SJCRH30 (cell line): ENCODE data around the gene TTYH2. TPM values are rescaled to one million over a fixed set of nuclear protein-coding genes. Genes with fewer than 3 reads are reported as not detected.
"Not testable (repeated sequence)": the region's sequence is repeated elsewhere in the genome, so short reads cannot be mapped to it uniquely, and the experiment has no call there.

Experiments
- DNase-seq, 2 experiments: peaks; one replicate each; pipeline ENCODE4 v3.0.0-alpha.2; 2015 to 2020
- H3K27ac ChIP-seq: fragments of 250-450 bp; sonication (Bioruptor Pico); 2 replicates; pipeline ENCODE4 v1.5.1; 2020; ENCODE audit warnings: mild to moderate bottlenecking, moderate library complexity
- H3K27me3 ChIP-seq: fragments of 250-450 bp; sonication (Bioruptor Pico); 2 replicates; pipeline ENCODE4 v1.5.1; 2020; ENCODE audit warnings: mild to moderate bottlenecking, moderate library complexity
- H3K36me3 ChIP-seq: fragments of 250-450 bp; sonication (Bioruptor Pico); 2 replicates; pipeline ENCODE4 v1.5.1; 2020; ENCODE audit warnings: mild to moderate bottlenecking, moderate library complexity
- H3K4me1 ChIP-seq: fragments of 250-450 bp; sonication (Bioruptor Pico); 2 replicates; pipeline ENCODE4 v1.5.1; 2020; ENCODE audit warnings: mild to moderate bottlenecking, moderate library complexity
- H3K4me3 ChIP-seq: fragments of 250-450 bp; sonication (Bioruptor Pico); 2 replicates; pipeline ENCODE4 v1.5.1; 2020; ENCODE audit warnings: mild to moderate bottlenecking, moderate library complexity
- H3K9me3 ChIP-seq: fragments of 250-450 bp; sonication (Bioruptor Pico); replicated peaks from 2 replicates; pipeline ENCODE4 v1.5.1; 2020; ENCODE audit warnings: mild to moderate bottlenecking, moderate library complexity
- total RNA-seq: library from RNA; depleted of rRNA; stranded (reverse); fragments of >200 nt; shearing (Covaris generic); gene quantifications from 2 replicates; pipeline ENCODE4 v1.2.3, GENCODE V29; 2014

TTYH2 gene
- total RNA-seq, 1 experiment from 2014 or later, result 45.8 TPM

DNA sequence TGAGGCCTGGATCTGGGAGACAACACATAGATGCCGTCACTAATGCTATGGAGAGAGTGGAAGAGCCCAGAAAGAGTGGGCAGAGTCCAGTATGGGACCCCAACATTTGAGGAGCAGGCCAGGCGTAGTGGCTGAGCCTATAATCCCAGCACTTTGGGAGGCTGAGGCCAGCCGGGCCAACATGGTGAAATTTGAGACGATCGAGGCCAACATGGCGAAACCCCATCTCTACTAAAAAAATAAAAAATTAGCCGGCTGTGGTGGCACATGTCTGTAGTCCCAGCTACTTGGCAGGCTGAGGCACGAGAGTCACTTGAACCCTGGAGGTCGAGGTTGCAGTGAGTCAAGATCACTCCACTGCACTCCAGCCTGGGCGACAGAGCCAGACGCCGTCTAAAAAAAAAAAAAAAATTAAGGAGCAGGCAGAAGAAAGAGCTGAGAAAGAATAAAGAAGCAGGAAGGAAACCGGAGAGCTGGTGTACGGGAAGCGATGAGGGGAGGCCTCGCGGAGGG is 54.7 kb downstream of the TTYH2 start:
- Histone ChIP-seq H3K27me3 (no peaks in the 10 kb centered on the region), H3K4me3 (no peak overlapping the region), H3K4me1 (peaks cover 23% of the 10 kb centered on the region), H3K36me3 (no peaks in the 10 kb centered on the region), H3K27ac (no peak overlapping the region), H3K9me3 (no peaks in the 10 kb centered on the region)
- DNase-seq, result peak in 1 of 2 experiments; percentile 54

DNA sequence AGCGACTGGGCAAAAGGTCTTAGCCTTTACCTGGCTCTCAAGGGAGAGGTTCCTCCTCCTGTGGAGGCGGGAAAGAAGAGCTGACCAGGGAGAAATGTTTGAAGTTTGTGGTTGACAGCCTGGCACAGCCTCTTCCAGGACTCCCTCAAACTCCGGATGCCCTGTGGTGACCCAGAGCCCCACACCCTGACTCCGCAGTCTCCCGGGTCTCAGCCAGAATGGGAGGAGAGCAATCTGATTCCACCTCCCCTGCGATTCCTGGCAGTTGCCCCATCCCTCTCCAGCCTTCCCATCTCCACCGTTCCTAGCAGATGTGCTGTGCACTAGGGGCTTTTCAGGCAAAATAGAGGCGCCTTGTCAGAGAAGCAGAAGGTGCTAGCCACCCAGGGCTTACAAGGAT is 55.2 kb downstream of the TTYH2 start:
- no peak overlapping the region for H3K4me3 ChIP-seq
- peak in 1 of 2 experiments; percentile 46 for DNase-seq
- H3K9me3 ChIP-seq, result no peaks in the 10 kb centered on the region
- H3K4me1 ChIP-seq, result peaks cover 26% of the 10 kb centered on the region
- no peak overlapping the region for H3K27ac ChIP-seq
- no peaks in the 10 kb centered on the region for H3K36me3 ChIP-seq
- H3K27me3 ChIP-seq, result no peaks in the 10 kb centered on the region

DNA sequence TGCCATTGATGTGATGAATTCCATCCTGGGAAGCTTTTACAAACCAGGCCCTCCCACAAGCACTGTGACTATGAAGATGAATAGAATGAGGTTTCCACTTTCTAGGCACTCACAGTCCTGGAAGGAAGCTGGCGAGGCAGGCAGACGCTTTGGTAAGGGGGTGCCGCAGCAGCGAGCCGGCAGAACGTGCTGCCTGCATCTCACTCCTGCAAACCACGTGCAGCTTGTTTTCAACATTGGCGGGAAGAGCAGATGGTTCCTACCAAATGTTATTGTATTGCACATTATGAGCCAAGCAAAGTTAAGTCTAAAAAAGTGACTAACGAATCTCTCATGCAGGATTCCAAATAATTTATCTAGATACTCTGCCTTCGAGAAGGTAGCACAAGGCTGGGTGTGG is 57.0 kb downstream of the TTYH2 start:
- no peaks in the 10 kb centered on the region for H3K36me3 ChIP-seq
- H3K27me3 ChIP-seq, result peaks cover 5% of the 10 kb centered on the region
- no peak for DNase-seq
- no peak overlapping the region for H3K27ac ChIP-seq
- no peak overlapping the region for H3K4me3 ChIP-seq
- H3K4me1 ChIP-seq, result peaks cover 26% of the 10 kb centered on the region
- H3K9me3 ChIP-seq, result no peaks in the 10 kb centered on the region

DNA sequence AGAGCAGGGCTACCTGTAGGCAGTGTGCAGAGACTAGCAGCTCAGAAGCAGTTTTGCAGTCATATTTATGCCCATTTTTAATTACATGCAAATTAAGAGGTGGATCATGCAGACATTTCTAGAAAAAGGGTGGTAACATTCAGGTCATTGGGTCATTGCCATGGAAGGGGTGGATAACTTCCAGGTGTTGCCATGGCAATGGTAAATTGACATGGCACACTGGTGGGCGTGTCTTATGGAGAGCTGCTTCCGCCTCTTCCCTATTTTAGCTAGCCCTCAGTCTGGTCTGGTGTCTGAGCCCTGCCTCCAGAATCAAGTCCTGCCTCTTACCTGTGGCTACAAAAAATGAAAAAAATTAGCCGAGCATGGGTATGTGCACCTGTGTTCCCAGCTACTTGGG is 57.9 kb downstream of the TTYH2 start:
- Histone ChIP-seq H3K27ac (no peak overlapping the region), H3K9me3 (no peaks in the 10 kb centered on the region), H3K4me1 (peaks cover 26% of the 10 kb centered on the region), H3K36me3 (no peaks in the 10 kb centered on the region), H3K4me3 (no peak overlapping the region), H3K27me3 (peaks cover 12% of the 10 kb centered on the region)
- DNase-seq, result no peak

DNA sequence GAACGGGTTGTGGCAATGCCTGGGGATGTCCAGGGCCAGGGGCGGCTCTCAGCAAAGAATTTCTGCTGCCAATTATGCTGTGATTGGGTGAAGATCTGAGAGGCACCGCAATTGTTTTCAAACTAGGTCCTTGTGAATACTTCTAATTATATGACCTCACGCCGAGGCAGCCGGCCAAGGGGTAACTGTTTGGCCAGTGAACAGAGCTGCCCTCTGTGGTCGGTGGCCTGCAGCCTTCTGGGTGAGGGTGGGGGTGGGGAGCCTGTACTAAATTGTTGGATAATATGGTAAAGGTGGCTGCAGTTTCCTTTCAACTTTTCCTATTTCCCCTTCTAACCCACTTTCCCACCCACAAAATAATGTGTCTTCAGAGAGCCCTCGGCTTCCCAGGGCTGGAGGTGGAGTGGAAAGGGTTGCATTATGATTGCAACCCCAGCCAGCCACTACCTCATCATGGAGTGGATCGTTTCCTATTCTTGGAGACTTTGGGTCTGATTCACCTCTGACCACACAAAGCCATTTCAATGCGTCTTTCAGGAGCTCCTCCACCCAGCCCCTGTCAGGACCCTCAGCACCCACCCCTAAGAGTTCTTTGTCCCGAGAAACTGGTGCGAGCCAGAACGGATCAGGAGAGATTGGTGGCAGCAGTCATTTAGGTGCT is 58.7 kb downstream of the TTYH2 start:
- peaks cover 19% of the 10 kb centered on the region for H3K27me3 ChIP-seq
- no peak overlapping the region for H3K27ac ChIP-seq
- DNase-seq, result peak; percentile 42 to 55

DNA sequence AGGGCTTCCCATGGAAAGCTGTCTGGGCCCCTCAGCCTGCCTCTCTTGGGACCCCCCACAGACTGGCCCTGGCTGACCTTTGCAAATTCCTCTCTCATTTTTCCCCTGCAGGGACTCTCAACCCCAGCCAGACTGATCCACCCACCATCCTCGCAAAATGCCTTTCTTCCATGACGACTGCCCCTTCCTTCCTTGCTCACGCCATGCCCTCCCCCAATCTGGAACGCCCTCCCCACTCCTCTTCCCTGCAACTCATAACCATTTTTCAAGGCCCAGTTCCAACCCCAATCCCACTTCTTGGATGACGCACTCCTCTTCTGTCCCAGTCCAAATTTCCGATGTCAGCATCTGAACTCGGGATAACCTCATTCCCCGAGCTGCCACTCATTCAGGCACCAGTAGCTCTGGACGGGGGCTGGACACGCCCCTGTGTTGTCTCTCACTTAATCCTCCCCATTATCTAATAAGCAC is 59.4 kb downstream of the TTYH2 start:
- Histone ChIP-seq H3K27ac (no peak overlapping the region), H3K27me3 (peaks cover 24% of the 10 kb centered on the region), H3K9me3 (no peaks in the 10 kb centered on the region), H3K4me1 (peaks cover 24% of the 10 kb centered on the region), H3K36me3 (no peaks in the 10 kb centered on the region), H3K4me3 (no peak overlapping the region)
- DNase-seq, result peak in 1 of 2 experiments; percentile 49

More for the DNA sequence above, 58.7 kb downstream of the TTYH2 start:
- H3K4me3 ChIP-seq, result no peak overlapping the region
- H3K4me1 ChIP-seq, result peaks cover 26% of the 10 kb centered on the region
- H3K9me3 ChIP-seq, result no peaks in the 10 kb centered on the region
- H3K36me3 ChIP-seq, result no peaks in the 10 kb centered on the region

DNA sequence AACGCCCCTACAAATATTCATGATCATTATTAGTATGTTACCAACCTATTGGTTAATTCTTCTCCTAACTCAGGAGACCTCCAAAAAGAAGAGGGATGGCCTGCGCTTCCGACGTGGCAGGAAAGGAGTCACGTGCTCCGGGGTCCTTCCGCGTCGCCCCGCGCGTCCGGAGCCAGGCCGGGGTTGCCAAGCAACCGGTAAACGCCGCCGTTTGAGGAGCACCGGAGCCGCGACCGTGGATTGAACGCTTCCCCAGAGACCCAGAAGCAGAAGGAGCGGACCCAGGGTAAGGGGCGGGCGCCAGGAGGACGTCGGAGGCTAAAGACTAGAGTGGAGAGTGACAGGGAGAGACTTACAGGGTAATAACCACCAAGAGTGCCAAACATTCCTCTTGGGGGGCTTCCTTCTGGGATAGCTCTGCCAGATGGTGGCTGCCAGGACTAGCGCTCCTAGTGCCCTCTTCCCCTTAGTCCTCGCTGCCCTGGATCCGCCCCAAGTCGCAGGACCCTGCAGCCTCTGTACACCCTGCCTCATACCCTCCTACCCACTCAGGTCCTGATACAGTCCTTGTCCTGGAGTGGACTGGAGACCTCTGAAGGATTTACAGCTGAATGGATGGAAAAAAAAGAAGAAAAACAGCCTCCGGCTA is 60.8 kb downstream of the TTYH2 start, which contains the start of gene DNAI2:
TSS of gene DNAI2 (plus strand) at position 175 of the 649 bp plus-strand sequence. CDS start 7,584 bp downstream, outside the sequence.
- DNase-seq, result no peak
- H3K27me3 ChIP-seq, result peaks cover 25% of the 10 kb centered on the region
- H3K9me3 ChIP-seq, result no peaks in the 10 kb centered on the region
- H3K36me3 ChIP-seq, result no peaks in the 10 kb centered on the region
- no peak within 1 kb of the TSS for H3K4me3 ChIP-seq
- peaks cover 20% of the 10 kb centered on the region for H3K4me1 ChIP-seq
- H3K27ac ChIP-seq, result no peak within 1 kb of the TSS

DNA sequence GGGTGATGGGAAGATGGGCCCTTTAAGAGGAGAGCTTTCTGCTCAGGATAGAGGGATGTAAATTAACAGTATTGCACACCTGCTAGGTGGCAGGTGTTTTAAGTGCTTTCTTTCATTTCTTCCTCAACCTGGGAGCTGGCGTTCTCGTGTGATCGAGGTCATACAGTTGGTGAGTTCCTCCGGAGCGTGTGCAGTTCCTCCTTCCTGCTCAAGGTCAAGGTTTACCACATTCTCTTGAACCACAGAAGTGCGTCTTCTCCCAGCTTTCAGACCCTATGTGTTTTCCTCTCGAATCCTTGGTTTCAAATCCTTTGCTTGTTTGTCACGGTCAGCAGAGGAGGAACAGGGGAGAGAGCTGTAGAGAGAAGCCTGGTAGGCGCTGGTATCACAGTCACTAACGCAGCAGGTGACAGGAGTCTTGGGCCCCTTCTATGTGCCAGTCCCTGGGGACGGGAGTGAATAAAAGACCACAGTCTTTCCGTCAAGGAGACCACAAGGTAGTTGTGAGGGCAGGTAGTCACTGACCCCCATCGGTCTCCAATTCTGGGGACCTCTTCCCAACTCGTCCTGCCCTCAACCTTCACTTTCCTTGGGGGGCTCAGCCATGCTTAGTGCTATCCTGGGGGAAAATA is 61.5 kb downstream of the TTYH2 start:
- DNase-seq, result no peak
- Histone ChIP-seq H3K36me3 (no peaks in the 10 kb centered on the region), H3K4me3 (no peak overlapping the region), H3K9me3 (no peaks in the 10 kb centered on the region), H3K27me3 (peaks cover 28% of the 10 kb centered on the region), H3K27ac (no peak overlapping the region), H3K4me1 (peaks cover 20% of the 10 kb centered on the region)

DNA sequence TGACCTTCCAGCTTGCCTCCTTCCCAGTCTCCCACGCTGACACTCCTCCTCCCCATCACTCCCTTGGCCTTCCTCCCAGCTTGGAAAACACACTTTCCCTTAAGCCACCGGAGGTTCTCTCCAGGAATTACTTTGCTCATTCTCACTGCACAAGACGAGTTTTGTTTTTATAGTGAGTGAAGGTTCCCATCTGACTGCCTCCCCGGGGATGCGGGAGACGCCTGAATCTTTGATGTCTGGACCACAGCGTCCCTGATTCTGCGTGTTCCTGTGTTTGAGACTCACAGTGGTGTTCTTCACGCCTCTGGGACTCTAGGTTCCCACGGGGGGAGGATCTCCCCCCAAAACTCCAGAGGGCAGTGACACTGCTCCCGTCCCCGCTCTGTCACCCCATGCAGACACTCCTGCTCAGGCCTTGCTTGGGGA is 62.7 kb downstream of the TTYH2 start:
- Histone ChIP-seq H3K4me3 (no peak overlapping the region), H3K4me1 (peaks cover 20% of the 10 kb centered on the region), H3K36me3 (no peaks in the 10 kb centered on the region), H3K9me3 (no peaks in the 10 kb centered on the region), H3K27me3 (peaks cover 28% of the 10 kb centered on the region), H3K27ac (no peak overlapping the region)
- no peak for DNase-seq

DNA sequence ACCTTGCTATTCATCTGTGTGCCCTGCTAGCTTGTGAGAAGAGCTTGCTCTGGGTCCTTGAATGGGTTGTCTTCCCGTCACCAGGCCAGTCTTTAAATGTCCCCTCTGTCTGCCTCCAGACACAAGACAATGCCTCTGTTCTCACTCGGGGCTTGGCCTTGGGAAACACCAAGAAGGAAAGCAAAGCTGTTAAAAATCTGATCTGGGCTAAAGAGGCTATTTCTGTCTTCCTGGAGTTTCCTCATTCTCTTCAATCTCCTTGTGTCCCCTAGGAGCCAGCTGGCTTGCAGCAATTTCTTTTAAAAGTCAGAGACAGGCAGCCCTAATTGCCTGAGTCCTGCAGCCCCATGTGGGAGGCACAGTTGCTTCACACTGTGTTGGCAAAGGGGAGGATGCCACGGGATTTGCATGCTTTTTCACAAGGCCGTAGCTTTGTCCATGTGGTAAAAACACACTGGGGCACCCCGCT is 63.2 kb downstream of the TTYH2 start:
- Histone ChIP-seq H3K4me1 (peaks cover 18% of the 10 kb centered on the region), H3K9me3 (no peaks in the 10 kb centered on the region), H3K27ac (no peak overlapping the region), H3K4me3 (no peak overlapping the region), H3K27me3 (peaks cover 28% of the 10 kb centered on the region), H3K36me3 (no peaks in the 10 kb centered on the region)
- DNase-seq, result no peak

DNA sequence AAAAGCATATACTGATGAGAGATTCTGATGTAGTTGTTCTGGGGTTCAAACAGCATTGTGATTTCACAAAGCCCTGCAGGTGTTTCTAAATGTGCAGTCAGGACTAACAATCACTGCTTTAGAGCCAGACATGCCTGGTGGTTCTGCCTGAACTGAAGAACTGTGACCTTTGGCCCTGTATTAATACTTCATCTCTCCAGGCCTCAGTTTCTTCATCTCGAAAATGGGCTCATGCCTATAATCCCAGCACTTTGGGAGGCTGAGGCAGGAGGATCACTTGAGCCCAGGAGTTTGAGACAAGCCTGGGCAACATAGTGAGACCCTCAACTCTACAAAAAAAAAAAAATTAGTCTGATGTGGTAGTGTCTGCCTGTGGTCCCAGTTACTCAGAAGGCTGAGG is 64.6 kb downstream of the TTYH2 start:
- H3K36me3 ChIP-seq, result no peaks in the 10 kb centered on the region
- no peak for DNase-seq
- H3K9me3 ChIP-seq, result no peaks in the 10 kb centered on the region
- H3K27me3 ChIP-seq, result peaks cover 28% of the 10 kb centered on the region
- H3K4me1 ChIP-seq, result peaks cover 7% of the 10 kb centered on the region; the same call in 1 of the 2 replicates
- no peak overlapping the region for H3K27ac ChIP-seq
- H3K4me3 ChIP-seq, result no peak overlapping the region

DNA sequence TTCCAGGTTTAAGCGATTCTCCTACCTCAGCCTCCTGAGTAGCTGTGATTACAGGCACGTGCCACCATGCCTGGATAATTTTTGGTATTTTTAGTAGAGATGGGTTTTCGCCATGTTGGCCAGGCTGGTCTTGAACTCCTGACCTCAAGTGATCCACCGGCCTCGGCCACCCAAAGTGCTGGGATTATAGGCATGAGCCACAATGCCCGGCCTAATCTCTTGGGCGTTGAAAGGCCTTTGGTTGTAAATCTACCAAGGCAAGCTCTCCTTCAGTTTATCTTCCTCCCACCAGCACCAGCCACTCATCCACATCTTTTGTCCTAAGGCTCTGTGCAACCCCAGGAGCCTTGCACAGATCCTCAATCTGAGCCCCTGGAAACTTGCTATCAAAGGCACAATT is 66.2 kb downstream of the TTYH2 start:
- H3K27me3 ChIP-seq, result peaks cover 28% of the 10 kb centered on the region
- not testable (repeated sequence) for H3K9me3 ChIP-seq, H3K4me1 ChIP-seq, H3K4me3 ChIP-seq, H3K36me3 ChIP-seq, H3K27ac ChIP-seq, DNase-seq

DNA sequence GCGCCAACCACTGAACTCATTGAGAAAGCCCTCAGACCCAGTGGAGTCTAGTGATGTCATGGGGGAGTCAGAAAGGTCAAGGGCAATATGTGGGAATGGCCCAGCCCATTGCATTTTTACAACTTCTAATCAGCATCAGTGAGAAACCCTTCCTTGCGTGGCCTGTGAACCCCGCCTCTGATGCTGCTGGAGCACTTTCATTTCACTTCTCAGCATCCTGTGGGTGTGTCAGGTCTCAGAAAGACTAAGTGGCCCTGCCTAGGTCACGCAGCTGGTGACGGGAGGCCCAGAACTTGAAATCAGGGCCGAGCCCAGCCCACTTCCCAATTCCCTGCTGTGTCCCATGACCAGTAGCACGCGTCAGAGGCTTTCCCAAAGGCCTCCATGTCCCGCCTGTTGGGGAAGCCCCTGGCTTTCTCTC is 66.7 kb downstream of the TTYH2 start:
- Histone ChIP-seq H3K4me1 (peaks cover 7% of the 10 kb centered on the region; the same call in 1 of the 2 replicates), H3K4me3 (no peak overlapping the region), H3K27me3 (peaks cover 25% of the 10 kb centered on the region), H3K27ac (no peak overlapping the region), H3K9me3 (no peaks in the 10 kb centered on the region), H3K36me3 (no peaks in the 10 kb centered on the region)
- no peak for DNase-seq

DNA sequence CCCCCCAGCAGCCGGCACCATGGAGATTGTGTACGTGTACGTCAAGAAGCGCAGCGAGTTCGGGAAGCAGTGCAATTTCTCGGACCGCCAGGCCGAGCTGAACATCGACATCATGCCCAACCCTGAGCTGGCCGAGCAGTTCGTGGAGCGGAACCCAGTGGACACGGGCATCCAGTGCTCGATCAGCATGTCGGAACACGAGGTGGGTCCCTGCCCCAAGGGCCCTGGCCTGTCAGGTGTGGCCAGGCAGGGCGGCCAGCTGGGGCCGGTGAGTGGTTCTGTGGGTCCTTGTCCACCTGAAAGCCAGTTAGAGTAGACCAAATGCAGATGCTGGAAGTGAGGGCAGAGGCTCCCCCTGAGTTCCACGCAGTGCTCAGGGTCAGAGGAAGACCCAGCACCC is 68.4 kb downstream of the TTYH2 start:
- Histone ChIP-seq H3K36me3 (no peaks in the 10 kb centered on the region), H3K27me3 (peaks cover 11% of the 10 kb centered on the region), H3K27ac (no peak overlapping the region), H3K9me3 (no peaks in the 10 kb centered on the region), H3K4me1 (peaks cover 11% of the 10 kb centered on the region), H3K4me3 (no peak overlapping the region)
- DNase-seq, result no peak

DNA sequence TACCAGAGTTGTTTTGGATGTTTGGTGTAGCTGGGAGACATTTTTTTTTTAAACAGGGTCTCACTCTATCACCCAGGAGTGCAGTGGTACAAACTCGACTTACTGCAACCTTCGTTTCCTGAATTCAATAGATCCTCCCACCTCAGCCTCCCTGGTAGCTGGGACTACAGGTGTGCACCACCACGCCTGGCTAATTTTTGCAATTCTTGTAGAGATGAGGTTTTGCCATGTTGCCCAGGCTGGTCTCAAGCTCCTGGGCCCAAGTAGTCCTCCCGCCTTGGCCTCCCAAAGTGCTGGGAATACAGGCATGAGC is 68.9 kb downstream of the TTYH2 start:
- H3K36me3 ChIP-seq, result not testable (repeated sequence)

More for the DNA sequence above, 68.9 kb downstream of the TTYH2 start:
- H3K4me1 ChIP-seq, result peaks cover 11% of the 10 kb centered on the region
- not testable (repeated sequence) for H3K27me3 ChIP-seq, H3K27ac ChIP-seq, H3K9me3 ChIP-seq, DNase-seq, H3K4me3 ChIP-seq
